ENCODE data around the gene BFSP2.

DNA sequence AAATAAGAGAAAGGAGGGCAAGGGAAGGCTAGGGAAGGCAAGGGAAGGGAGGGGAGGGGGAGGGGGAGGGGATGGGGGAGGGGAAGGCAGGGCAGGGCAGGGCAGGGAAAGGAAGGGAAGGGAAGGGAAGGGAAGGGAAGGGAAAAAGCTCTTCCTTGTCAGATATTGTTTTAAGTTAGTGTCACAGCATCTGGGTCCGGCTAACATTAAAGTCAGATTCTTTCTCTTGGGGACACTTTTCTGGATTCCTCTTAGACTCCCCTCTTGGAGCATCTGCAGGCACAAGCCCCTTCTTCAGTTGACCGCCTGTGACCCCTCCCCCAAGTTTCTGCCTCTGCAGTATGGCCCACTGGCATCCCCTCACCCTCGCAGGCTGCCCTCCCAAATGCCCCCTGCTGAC lies 26.0 kb downstream of the BFSP2 start:
- TF ChIP-seq, protein P1, sequence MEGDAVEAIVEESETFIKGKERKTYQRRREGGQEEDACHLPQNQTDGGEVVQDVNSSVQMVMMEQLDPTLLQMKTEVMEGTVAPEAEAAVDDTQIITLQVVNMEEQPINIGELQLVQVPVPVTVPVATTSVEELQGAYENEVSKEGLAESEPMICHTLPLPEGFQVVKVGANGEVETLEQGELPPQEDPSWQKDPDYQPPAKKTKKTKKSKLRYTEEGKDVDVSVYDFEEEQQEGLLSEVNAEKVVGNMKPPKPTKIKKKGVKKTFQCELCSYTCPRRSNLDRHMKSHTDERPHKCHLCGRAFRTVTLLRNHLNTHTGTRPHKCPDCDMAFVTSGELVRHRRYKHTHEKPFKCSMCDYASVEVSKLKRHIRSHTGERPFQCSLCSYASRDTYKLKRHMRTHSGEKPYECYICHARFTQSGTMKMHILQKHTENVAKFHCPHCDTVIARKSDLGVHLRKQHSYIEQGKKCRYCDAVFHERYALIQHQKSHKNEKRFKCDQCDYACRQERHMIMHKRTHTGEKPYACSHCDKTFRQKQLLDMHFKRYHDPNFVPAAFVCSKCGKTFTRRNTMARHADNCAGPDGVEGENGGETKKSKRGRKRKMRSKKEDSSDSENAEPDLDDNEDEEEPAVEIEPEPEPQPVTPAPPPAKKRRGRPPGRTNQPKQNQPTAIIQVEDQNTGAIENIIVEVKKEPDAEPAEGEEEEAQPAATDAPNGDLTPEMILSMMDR (conservative IDR thresholded peaks at IDR 0.05) = no peak
- TF ChIP-seq ZFX (IDR thresholded peaks at IDR 0.05) = no peak
